ENCODE measurements around the gene ATXN1L. TPM values are rescaled to one million over a fixed set of nuclear protein-coding genes. Genes with fewer than 3 reads are reported as not detected.

Gene ATXN1L
- total RNA-seq, 1 donor from 2014 or later = 14.0 TPM

GRCh38 chr16:71851746-71852145 lies 6.0 kb downstream of the ATXN1L start:
- TF ChIP-seq CTCF (IDR thresholded peaks at IDR 0.05; ENCODE audit: borderline replicate concordance) = no peak
- intact Hi-C loops (cut with micrococcal nuclease) = no loop called here
- peaks cover 58% of the 10 kb centered on the region for H3K36me3 ChIP-seq
- H3K4me1 ChIP-seq = peaks cover 58% of the 10 kb centered on the region
- H3K9me3 ChIP-seq (replicated peaks) = no peaks in the 10 kb centered on the region
- no peak for DNase-seq
- no peak overlapping the region for H3K4me3 ChIP-seq
- no peak overlapping the region for H3K27ac ChIP-seq (replicated peaks)
- H3K27me3 ChIP-seq (ENCODE audit: low read depth) = no peaks in the 10 kb centered on the region

GRCh38 chr16:71852158-71852557 lies 6.4 kb downstream of the ATXN1L start:
- H3K27me3 ChIP-seq (ENCODE audit: low read depth) = no peaks in the 10 kb centered on the region
- peaks cover 58% of the 10 kb centered on the region for H3K36me3 ChIP-seq
- H3K9me3 ChIP-seq (replicated peaks) = no peaks in the 10 kb centered on the region
- peaks cover 58% of the 10 kb centered on the region for H3K4me1 ChIP-seq
- intact Hi-C loops (cut with micrococcal nuclease) = no loop called here
- no peak overlapping the region for H3K27ac ChIP-seq (replicated peaks)
- H3K4me3 ChIP-seq = no peak overlapping the region
- TF ChIP-seq CTCF (IDR thresholded peaks at IDR 0.05; ENCODE audit: borderline replicate concordance) = no peak
- DNase-seq = no peak

GRCh38 chr16:71852561-71852960 lies 6.8 kb downstream of the ATXN1L start:
- intact Hi-C loops (cut with micrococcal nuclease) = no loop called here

GRCh38 chr16:71853413-71853812 lies 7.6 kb downstream of the ATXN1L start:
- Histone ChIP-seq H3K27ac (replicated peaks) (no peak overlapping the region), H3K9me3 (replicated peaks) (no peaks in the 10 kb centered on the region), H3K36me3 (peaks cover 52% of the 10 kb centered on the region), H3K4me1 (peaks cover 58% of the 10 kb centered on the region), H3K27me3 (ENCODE audit: low read depth) (no peaks in the 10 kb centered on the region), H3K4me3 (no peak overlapping the region)
- intact Hi-C loops (cut with micrococcal nuclease) = no loop called here
- no peak for TF ChIP-seq CTCF (IDR thresholded peaks at IDR 0.05; ENCODE audit: borderline replicate concordance)
- no peak for DNase-seq

More at GRCh38 chr16:71852561-71852960, 6.8 kb downstream of the ATXN1L start:
- no peak overlapping the region for H3K4me3 ChIP-seq
- peaks cover 58% of the 10 kb centered on the region for H3K36me3 ChIP-seq
- H3K4me1 ChIP-seq = peaks cover 58% of the 10 kb centered on the region
- DNase-seq = no peak
- no peaks in the 10 kb centered on the region for H3K27me3 ChIP-seq (ENCODE audit: low read depth)
- no peak overlapping the region for H3K27ac ChIP-seq (replicated peaks)
- no peaks in the 10 kb centered on the region for H3K9me3 ChIP-seq (replicated peaks)
- no peak for TF ChIP-seq CTCF (IDR thresholded peaks at IDR 0.05; ENCODE audit: borderline replicate concordance)

- DNase-seq = no peak
- H3K4me1 ChIP-seq = peaks cover 64% of the 10 kb centered on the region
- peaks cover 41% of the 10 kb centered on the region for H3K36me3 ChIP-seq
- no peak overlapping the region for H3K4me3 ChIP-seq
- H3K9me3 ChIP-seq (replicated peaks) = no peaks in the 10 kb centered on the region
- no peak for TF ChIP-seq CTCF (IDR thresholded peaks at IDR 0.05; ENCODE audit: borderline replicate concordance)
- no peaks in the 10 kb centered on the region for H3K27me3 ChIP-seq (ENCODE audit: low read depth)
- H3K27ac ChIP-seq (replicated peaks) = peak overlapping the region; percentile 57
- intact Hi-C loops (cut with micrococcal nuclease) = no loop called here
These were observed 8.7 kb downstream of the ATXN1L start for GRCh38 chr16:71854369-71854948.

Data from left ventricle myocardium inferior (tissue), 1 donor.